Measurements from ENCODE around the gene RASD2. TPM values are rescaled to one million over a fixed set of nuclear protein-coding genes. Genes with fewer than 3 reads are reported as not detected.
A peak's percentile ranks its signal among the peaks of the same experiment; 100 is the strongest.

The RASD2 gene
- total and polyA plus RNA-seq, 2 donors (not counting 1 experiment from before 2014, with no cell fraction given): under 0.01 to 0.01 TPM

GRCh38 chr22:35554297-35554845 lies 13.7 kb downstream of the RASD2 start:
- no peak for TF ChIP-seq EZH2 (IDR thresholded peaks at IDR 0.05; ENCODE audit: low read length, missing control alignments)
- TF ChIP-seq CTCF (conservative IDR thresholded peaks at IDR 0.05 in 1 of 2, IDR thresholded peaks at IDR 0.05 in 1 of 2; ENCODE audit: low read depth in 1 of 2, low read length in 2 of 2): no peak
- no peaks in the 10 kb centered on the region for H3K36me3 ChIP-seq (ENCODE audit: control insufficient read depth, insufficient read depth, low read length)
- H3K4me1 ChIP-seq (ENCODE audit: control insufficient read depth, extremely low read depth, insufficient read depth, low read length): no peaks in the 10 kb centered on the region
- no peak overlapping the region for H3K4me3 ChIP-seq (replicated peaks in 1 of 4; ENCODE audit: control extremely low read depth in 1 of 4, insufficient read depth in 1 of 4, low read depth in 3 of 4, low read length in 4 of 4)
- no peak overlapping the region for H3K27ac ChIP-seq (ENCODE audit: insufficient read depth, low read length)
- no peak overlapping the region for H3K4me2 ChIP-seq (ENCODE audit: extremely low read depth, insufficient read depth, low read length)
- peak in 1 of 2 donors; percentile 20 for DNase-seq (ENCODE audit: low read depth in 2 of 2)
- H3K79me2 ChIP-seq (ENCODE audit: control insufficient read depth, insufficient read depth, low read length): no peaks in the 10 kb centered on the region
- no peak overlapping the region for H2AFZ ChIP-seq (ENCODE audit: low read length)
- no peaks in the 10 kb centered on the region for H4K20me1 ChIP-seq (ENCODE audit: control insufficient read depth, extremely low read depth, insufficient read depth, low read length)
- H3K9me3 ChIP-seq (ENCODE audit: control insufficient read depth, insufficient read depth, low read depth, low read length): no peaks in the 10 kb centered on the region
- H3K9ac ChIP-seq (ENCODE audit: insufficient read depth, low read length): no peak overlapping the region
- peaks cover 17% of the 10 kb centered on the region for H3K27me3 ChIP-seq (ENCODE audit: control insufficient read depth, insufficient read depth, low read length)

GRCh38 chr22:35555483-35555890 lies 14.9 kb downstream of the RASD2 start:
- Histone ChIP-seq H3K4me2 (ENCODE audit: extremely low read depth, insufficient read depth, low read length) (no peak overlapping the region), H3K27me3 (ENCODE audit: control insufficient read depth, insufficient read depth, low read length) (peaks cover 13% of the 10 kb centered on the region)

GRCh38 chr22:35555946-35556547 lies 15.4 kb downstream of the RASD2 start:
- peaks cover 13% of the 10 kb centered on the region for H3K27me3 ChIP-seq (ENCODE audit: control insufficient read depth, insufficient read depth, low read length)
- H3K9ac ChIP-seq (ENCODE audit: insufficient read depth, low read length): no peak overlapping the region
- H2AFZ ChIP-seq (ENCODE audit: low read length): no peak overlapping the region
- no peak for TF ChIP-seq CTCF (conservative IDR thresholded peaks at IDR 0.05 in 1 of 2, IDR thresholded peaks at IDR 0.05 in 1 of 2; ENCODE audit: low read depth in 1 of 2, low read length in 2 of 2)
- no peak for TF ChIP-seq EZH2 (IDR thresholded peaks at IDR 0.05; ENCODE audit: low read length, missing control alignments)
- H3K27ac ChIP-seq (ENCODE audit: insufficient read depth, low read length): no peak overlapping the region
- H3K36me3 ChIP-seq (ENCODE audit: control insufficient read depth, insufficient read depth, low read length): no peaks in the 10 kb centered on the region
- no peaks in the 10 kb centered on the region for H3K4me1 ChIP-seq (ENCODE audit: control insufficient read depth, extremely low read depth, insufficient read depth, low read length)
- no peaks in the 10 kb centered on the region for H4K20me1 ChIP-seq (ENCODE audit: control insufficient read depth, extremely low read depth, insufficient read depth, low read length)
- H3K4me2 ChIP-seq (ENCODE audit: extremely low read depth, insufficient read depth, low read length): no peak overlapping the region
- no peak overlapping the region for H3K4me3 ChIP-seq (replicated peaks in 1 of 4; ENCODE audit: control extremely low read depth in 1 of 4, insufficient read depth in 1 of 4, low read depth in 3 of 4, low read length in 4 of 4)
- no peaks in the 10 kb centered on the region for H3K9me3 ChIP-seq (ENCODE audit: control insufficient read depth, insufficient read depth, low read depth, low read length)
- H3K79me2 ChIP-seq (ENCODE audit: control insufficient read depth, insufficient read depth, low read length): no peaks in the 10 kb centered on the region
- no peak for DNase-seq (ENCODE audit: low read depth in 2 of 2)

More at GRCh38 chr22:35555483-35555890, 14.9 kb downstream of the RASD2 start:
- Histone ChIP-seq H3K9ac (ENCODE audit: insufficient read depth, low read length) (no peak overlapping the region), H3K79me2 (ENCODE audit: control insufficient read depth, insufficient read depth, low read length) (no peaks in the 10 kb centered on the region), H3K4me1 (ENCODE audit: control insufficient read depth, extremely low read depth, insufficient read depth, low read length) (no peaks in the 10 kb centered on the region), H4K20me1 (ENCODE audit: control insufficient read depth, extremely low read depth, insufficient read depth, low read length) (no peaks in the 10 kb centered on the region), H3K27ac (ENCODE audit: insufficient read depth, low read length) (no peak overlapping the region), H2AFZ (ENCODE audit: low read length) (no peak overlapping the region), H3K9me3 (ENCODE audit: control insufficient read depth, insufficient read depth, low read depth, low read length) (no peaks in the 10 kb centered on the region), H3K4me3 (replicated peaks in 1 of 4; ENCODE audit: control extremely low read depth in 1 of 4, insufficient read depth in 1 of 4, low read depth in 3 of 4, low read length in 4 of 4) (no peak overlapping the region), H3K36me3 (ENCODE audit: control insufficient read depth, insufficient read depth, low read length) (no peaks in the 10 kb centered on the region)
- DNase-seq (ENCODE audit: low read depth in 2 of 2): peak in 1 of 2 donors; percentile 58
- TF ChIP-seq EZH2 (IDR thresholded peaks at IDR 0.05; ENCODE audit: low read length, missing control alignments): no peak
- TF ChIP-seq CTCF (conservative IDR thresholded peaks at IDR 0.05 in 1 of 2, IDR thresholded peaks at IDR 0.05 in 1 of 2; ENCODE audit: low read depth in 1 of 2, low read length in 2 of 2): no peak

Data from fibroblast of lung (primary cell).